ENCODE results near the gene CFAP221.

Gene CFAP221

DNA sequence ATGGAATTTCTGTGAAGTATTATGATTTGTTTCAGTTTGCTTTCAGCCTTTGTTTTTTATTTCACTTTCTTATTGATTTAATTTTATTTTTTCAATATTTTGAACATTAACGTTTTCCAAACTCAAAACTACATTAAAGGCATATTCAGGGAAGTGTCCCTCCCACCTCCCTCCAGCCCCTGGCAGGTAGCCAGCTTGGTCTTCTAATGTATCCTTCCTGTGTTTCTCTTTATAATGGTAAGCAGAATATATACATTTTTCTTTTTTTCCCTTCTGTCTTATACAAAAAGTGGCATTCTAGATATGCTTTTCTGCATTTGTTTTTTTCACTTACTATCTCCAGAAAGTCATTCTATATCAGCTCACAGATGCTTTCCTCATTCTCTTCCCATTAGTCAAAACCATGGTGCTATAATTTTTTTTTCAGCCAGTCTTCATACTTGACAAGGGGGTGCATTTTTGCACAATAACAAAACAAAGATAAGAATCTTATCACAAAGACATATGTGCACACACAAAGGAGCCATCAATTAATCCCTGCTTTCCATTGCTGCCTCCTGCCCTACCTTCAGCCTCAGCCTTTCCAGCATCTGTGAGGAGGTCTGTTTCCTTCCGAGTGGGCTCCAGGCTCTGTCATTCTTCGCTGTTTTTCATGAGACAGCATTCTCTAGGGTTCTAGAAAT lies 101.1 kb downstream of the CFAP221 start:
- DNase-seq (ENCODE audit: low read depth) = peak; percentile 48

DNA sequence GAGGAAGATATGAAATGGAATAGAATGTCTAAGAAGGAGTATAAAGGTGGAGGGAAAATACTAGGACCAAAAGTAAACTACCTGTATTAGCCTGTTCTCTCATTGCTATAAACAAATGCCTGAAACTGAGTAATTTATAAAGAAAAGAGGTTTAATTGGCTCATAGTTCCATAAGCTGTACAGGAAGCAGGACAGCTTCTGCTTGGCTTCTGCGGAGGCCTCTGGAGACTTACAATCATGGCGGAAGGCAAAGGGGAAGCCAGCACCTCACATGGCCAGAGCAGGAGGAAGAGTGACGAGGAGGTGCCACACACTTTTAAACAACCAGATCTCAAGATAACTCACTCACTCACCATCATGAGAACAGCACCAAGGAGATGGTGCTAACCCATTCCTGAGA lies 101.9 kb downstream of the CFAP221 start:
- no peak for DNase-seq (ENCODE audit: low read depth)

DNA sequence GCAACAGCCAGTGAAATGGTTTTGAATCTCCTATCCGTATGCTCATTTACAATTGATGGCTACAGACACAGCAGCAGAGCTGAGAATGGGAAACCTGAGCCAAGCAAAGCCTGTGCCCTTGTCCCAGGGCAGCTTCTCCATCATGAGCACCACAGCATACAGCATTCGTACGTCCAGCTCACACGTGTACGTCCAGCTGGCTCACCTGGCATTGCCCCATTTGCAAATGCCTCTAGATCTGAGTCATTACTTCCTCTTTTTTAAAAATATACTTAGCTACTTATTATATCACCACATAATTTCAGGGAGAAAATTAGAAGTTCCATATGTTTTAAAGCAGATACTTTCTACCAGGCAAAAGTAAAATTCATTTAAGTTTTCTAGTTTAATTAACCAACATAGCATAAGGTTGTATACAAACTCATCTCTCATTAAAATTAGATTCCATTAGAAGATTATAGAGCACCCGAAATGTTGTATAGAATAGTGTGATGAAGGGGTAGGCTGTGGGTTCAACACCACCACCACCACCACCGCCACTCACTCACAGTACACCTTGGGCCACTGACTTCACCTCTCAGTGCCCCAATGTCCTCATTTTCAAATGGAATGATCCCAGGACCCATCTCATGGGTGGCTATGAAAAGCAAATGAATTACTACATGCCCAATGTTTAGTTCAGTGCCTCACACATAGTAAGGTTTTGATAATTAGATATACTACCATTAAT lies 103.4 kb downstream of the CFAP221 start:
- DNase-seq (ENCODE audit: low read depth) = no peak

DNA sequence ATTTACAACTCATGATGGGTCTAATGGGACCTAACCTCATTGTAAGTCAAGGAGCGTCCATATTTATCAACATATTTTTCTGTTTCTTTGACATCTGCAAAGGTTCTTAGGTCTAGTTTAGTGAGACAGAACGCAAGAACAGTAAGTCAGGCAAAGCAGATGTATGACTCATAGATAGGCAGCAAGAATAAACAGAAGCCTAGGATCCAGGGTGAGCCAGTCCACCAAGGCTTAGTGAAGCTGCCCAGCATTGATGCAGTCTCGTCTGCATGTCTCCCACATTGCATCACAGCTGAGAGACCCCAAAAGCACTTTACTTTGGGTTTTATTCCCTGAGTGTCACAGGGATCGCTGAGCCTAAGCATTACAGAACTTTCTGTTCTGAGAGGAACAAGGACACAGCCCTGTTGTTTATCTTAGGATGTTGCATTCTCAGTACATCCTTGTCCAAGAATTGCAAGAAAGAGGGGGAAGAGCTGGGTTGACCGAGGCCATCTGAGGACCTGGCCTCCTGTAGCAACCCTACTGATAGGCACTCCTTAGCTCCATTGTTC lies 105.2 kb downstream of the CFAP221 start:
- DNase-seq (ENCODE audit: low read depth) = peak; percentile 32

DNA sequence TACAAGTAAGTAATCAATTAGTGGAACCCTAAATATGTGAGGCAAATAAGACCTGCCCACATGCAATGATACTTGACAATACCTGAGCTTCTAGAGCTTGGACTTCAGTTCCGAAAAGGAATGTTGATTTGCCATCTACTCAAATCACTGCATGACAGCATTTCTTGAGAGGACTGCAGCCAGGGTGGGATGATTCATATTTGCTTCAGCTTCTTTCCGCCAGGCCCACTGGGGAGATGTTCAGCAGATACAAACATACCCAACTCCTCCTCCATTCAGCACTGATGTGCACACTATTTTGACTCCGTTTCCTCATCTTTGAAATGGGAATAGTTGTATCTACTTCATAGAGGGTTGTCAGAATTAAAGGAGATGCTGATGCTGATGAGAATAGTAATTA lies 106.0 kb downstream of the CFAP221 start:
- DNase-seq (ENCODE audit: low read depth) = no peak

DNA sequence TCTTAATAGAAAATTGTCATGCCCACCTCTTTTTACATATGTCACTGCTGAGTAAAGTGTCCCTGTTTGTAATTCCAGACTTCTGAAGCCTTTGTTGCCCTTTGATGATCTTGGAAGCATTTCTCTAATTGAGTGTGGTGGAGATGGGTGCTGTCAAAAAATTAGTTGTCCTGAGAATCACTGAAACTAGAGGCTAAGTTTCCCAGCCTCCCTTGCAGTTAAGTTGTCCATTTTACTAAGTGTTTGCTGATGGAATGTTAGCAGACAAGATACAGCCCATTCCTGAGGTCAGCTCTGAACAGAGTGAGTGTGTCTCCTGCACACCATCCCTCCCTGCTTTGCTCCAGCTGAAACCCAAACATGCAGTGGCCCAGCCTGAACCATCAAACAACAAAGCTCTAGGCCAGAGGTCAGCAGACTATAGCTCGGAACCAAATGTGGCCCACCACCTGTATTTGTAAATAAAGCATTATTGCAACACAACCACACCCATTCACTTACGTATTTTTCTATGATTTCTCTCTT lies 106.7 kb downstream of the CFAP221 start:
- peak; percentile 35 for DNase-seq (ENCODE audit: low read depth)

DNA sequence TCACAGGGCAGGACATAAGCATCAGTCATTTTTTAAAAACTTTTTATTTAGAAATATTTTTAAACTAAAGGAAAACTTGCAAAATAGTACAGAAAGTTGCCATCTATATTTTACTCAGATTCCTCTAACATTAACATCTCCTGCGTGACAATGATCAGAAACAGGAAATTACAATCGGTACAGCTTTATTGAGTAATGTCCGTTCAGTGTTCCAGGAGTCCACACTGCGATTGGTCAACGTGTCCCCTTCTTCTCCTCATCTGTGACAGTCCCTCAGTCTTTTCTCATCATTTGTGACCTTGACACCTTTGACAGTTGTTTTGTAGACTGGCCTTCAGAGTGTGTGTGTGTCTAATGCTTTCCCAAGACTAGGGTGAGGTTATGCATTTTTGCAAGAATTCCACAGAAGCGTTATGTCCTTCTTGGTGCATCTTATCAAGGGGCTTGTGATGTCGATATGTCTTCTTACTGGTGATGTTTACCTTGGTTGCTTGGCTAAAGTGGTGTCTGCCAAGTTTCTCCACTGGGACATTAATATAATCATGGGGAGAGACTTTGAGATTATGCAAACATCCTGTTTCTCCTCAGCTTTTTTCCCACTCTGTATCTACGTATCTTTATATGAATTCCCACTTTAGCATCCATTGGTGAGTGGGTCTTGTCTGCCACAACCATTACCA lies 113.4 kb downstream of the CFAP221 start:
- no peak for DNase-seq (ENCODE audit: low read depth)

DNA sequence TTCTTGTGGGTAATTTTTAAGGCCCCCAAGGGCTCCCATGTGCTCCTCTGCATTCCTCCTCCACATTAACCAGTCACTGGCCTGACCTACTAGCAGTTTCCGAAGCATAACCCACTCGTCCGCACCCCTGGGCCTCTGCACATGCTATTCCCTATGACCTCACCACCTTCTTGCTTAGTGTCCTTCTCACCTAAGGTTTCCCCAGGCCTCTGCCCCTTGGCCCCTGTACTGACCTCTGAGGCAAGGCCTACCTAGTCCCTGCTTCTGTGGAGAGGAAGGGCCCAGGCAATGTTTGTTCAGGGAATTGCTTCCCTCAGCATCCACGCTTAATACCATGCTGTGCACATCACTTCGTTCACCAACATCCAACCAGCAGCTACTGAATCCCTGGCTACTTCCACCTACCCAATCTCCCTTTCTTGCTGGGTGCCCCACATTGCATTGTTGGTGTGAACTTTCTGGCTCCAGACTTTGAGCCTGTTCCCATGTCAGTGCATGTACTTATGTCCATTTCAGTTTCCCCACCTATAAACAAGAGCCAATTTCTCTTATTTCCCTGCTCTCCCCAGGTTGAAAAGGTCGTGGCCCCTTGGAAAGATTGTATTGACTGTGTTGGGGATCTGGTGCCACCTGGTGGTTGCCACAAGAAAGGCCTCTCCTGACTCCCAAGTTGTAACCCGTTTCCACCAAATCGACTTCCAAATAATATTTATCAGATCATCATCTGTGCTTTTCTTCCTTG lies 115.5 kb downstream of the CFAP221 start:
- peak; percentile 48 for DNase-seq (ENCODE audit: low read depth)

DNA sequence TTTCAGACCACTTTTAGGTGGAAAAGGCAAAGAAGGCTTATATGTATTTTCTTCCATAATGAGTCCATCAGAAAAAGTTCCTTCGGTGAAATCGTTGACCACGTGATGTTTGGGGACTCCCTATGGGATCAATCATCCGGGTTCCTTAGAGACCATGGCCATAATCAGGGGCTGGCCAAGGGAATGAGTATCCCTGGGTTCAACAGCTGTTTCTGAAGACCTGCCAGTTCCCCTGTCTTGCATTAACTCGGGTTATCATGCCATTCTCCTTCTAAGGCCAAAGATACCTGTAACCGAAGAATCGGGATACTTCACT lies 116.1 kb downstream of the CFAP221 start:
- DNase-seq (ENCODE audit: low read depth) = no peak

DNA sequence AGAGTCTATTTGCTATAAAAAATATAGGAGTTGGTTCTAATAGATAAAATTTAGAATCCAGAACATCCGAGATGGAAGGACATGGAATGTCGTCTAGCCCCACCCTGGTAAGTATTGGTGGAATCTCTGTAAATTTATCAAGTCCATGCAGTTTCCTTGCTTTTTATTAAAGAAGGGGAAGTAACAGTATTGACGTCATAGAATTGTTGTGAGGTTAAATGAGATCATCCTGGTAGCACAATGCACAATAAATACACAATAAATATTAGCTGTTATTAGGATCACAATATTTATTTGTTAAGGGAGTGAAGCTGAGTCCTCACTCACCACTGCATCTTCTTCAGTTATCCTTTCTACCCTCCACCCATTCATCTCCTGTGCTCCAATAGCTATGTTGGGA lies 118.0 kb downstream of the CFAP221 start:
- no peak for DNase-seq (ENCODE audit: low read depth)

DNA sequence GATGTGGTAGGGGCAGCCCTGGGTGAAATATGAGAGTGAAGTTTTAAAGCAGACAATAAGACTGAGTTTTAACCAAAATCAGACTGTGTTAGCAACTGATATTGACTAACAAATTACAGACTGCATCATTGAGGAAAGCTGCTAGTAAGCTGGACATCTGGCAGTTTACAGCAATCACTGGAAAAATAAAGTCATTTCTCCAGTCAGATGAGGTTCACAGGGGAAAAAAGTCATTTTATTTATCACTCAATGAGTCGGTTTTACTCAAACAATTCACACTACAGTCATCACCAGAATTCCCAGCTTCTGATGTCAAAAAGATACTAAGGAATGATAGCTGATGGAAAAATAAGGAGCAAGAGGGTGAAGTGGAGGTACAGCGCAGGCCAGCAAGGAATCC lies 124.3 kb downstream of the CFAP221 start:
- no peak for DNase-seq (ENCODE audit: low read depth)

DNA sequence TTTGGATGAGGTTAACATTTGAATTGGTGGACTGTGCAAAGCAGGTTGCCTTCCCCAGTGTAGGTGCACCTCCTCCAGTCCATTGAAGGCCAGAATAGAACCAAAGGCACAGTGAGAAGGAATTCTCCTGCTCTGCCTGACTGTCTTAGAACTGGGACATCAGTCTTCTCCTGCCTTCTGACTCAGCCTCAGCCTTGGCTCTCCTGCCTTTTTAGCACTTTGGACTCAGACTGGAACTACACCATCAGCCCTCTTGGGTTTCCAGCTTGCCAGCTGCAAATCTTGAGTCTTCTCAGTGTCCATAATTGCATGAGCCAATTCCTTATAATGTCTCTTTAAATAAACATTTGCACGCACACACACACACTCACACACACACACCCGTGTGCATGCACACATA lies 126.8 kb downstream of the CFAP221 start:
- DNase-seq (ENCODE audit: low read depth) = no peak

DNA sequence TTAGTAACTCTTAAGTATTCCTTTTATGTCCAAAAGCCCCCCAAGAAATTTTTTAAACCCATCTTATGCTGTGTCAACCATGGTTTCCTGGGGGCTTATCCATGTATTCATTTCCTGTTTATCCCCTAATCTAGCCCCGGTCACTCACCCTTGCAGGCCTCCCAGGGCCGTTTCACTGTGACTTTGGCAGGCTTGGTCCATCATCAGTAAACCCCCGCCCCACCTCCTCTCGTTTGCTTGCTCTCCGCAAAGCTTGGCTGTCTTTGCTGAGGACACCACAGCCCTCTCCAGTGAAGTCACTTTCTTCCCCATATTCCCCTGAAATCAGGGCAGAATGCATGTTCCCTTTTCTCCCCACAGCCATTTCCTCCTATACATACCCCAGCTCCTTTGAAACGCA lies 127.5 kb downstream of the CFAP221 start:
- no peak for DNase-seq (ENCODE audit: low read depth)

DNA sequence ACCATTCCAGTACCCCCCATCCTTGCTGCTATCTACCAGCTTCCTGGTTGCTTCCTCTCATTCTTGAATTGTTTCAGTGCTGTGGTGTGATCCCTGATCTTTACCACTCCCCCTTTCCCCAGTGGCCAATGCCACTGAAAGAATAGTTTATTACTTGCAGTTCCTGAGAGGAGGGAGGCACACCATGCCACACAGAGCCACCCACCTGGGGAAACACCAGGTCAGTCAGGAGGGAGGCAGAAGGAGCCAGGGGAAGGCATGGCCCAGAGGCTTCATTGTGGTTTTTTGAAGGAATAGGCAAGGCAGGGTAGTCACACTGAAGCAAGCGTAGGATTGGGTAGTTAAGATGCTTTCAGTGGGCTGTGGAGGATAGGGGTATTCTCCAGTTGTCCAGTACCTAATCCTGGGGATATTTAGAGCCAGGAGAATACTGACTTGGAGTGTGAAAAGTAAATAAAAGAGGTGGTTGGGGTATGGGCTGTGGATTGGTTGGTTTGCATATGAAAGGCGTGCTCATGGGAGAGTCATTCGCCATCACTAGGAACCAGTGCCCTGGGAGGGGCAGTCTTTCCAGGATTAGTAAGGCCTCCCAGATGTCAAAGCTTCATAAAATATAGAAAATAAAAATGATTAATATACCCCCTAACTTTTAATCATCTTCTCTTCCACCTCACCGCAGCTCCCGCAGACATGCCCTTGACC lies 128.1 kb downstream of the CFAP221 start:
- DNase-seq (ENCODE audit: low read depth) = no peak

DNA sequence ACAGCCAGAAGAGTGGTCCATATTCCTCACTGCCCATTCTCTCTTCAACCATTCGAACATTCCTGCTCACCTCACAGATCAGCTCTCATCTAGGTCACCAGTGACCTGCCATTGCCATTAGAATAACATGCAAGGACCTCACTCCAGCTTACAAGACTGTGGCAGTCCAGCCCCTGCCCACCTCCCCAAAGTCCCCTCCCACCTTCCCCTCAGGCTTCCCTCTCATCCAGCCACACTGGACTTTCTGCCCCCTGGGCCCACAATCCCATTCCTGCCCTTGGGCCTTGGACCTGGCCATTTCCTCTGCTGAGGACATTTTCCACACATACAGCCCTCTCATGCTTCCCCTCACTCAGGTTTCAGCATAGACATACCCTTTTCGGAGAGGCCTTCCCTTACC lies 129.5 kb downstream of the CFAP221 start:
- DNase-seq (ENCODE audit: low read depth) = no peak

DNA sequence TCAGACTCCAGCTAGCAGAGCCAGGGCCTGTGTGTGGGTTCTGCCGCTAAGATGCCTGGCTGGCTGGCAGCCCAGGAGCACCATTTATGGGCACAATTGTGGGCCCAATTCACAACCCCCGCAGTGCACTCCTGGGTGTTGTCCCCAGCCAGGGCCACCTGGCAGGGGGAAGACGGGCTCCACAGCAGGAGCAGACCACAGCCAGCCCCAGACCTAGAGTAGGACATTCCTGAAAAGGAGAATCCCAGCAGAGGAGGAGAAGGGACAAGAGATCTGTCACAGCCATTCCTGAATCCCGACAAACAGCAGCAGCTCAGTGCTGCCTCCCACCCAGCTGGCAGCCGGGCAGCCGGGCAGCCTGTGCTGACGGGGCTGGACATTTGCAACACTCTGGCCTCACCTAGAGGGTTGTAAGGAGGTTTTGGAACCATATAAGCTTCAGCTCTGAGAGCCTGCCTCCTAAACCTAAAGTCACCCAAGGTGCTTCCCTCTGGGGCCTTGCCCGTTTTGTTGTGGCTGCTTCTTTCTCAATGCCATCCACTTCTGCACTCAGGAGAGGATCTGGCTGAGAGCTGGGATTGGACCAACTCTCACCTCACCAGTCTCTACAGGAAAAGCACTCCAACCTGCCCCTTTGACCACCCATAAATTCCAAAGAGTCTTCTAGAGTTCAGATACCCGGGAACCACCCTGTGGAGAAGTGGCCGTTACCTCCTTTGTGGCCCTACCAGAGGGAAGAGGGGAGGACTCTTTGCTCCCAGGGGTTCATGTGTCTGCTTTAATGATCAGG lies 130.7 kb downstream of the CFAP221 start:
- DNase-seq (ENCODE audit: low read depth) = no peak

DNA sequence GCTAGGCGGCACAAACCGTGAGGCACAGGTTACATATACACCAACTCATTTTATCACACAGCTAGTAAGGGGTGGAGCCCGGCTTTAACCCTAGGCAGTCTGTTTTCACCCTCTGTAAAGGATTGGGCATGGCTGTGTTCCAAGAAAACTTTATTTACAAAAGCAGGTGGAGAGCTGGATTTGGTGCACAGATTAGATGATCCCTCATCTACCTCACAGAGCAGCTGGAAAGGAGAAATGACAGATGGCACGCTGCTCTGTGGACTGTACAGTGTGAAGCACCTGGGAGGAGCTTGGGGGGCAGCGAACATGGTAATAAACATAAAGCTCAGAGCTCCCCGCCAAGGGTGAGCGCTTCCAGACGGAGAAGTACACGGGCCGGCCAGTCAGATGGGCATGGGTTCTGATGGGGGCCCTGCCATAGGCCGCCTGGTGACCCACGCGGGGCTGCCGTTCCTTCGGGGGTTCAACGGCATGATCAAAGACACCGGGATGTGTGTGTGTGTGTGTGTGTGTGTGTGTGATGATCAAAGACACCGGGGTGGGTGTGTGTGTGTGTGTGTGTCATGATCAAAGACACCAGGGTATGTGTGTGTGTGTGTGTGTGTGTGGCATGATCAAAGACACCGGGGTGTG lies 133.9 kb downstream of the CFAP221 start:
- no peak for DNase-seq (ENCODE audit: low read depth)

DNA sequence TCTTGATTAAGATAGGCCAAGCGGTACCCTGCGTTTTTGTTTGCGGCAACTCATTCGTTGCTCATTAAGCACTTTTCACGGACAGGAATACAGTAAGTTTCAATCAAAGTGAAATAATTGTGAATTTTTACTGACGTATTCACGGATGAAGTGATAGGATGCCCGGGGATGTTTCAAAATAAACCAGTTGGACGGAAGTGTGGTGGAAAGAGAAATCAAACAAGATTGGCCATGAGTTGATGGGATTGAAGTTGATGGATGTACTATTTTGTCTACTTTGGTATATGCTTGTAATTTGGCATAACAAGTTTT lies 135.2 kb downstream of the CFAP221 start:
- peak; percentile 17 for DNase-seq (ENCODE audit: low read depth)

DNA sequence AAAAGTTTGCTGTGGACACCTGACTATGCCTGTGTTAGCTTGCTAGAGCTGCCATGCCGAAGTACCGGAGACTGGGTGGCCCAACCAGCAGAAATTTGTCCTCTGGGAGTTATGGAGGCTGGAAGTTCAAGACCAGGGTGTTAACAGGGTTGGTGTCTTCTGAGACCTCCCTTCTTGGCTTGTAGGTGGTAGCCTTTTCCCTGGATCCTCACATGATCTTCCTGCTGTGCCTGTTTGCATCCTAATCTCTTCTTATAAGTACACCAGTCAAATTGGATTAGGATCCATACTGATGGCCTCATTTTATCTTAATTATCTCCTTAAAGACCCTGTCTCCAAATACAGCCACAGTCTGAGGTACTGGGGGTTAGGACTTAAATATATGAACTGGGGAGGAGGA lies 135.6 kb downstream of the CFAP221 start:
- no peak for DNase-seq (ENCODE audit: low read depth)

DNA sequence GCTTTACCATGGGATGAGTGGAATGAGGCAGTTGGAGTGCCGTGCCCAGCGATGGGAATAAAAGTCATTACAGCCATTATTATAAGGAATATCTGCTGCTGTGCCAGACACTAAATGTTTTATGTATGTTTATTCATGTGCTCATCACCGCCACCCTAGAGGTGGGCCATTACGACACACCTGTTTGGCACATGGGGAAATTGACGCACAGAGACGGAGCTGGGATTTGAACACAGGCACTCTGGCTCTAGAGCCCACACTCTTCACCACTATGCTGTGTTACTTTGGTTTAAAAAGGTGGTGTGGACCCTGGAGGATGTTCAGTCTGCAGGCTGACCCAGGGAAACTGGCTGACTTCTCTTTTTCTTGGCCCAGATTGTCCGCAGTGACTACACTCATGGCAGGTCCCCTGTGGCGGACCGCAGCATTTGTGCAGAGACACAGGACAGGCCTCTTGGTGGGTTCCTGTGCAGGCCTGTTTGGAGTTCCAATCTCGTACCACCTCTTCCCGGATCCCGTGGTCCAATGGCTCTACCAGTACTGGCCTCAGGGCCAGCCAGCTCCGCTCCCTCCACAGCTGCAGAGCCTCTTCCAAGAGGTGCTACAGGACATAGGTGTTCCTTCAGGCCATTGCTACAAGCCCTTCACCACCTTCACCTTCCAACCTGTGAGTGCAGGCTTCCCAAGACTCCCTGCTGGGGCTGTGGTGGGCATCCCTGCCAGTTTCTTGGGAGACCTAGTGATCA lies 136.4 kb downstream of the CFAP221 start:
- no peak for DNase-seq (ENCODE audit: low read depth)
